B cell (primary cell): ENCODE data around the gene ELOVL1. TPM values are rescaled to one million over a fixed set of nuclear protein-coding genes. Genes with fewer than 3 reads are reported as not detected.

Experiments used
- ATAC-seq: fragments of 200-7000 bp; cut with Tn5 transposase; one replicate; pipeline ENCODE4 v1.10.0; 2021; ENCODE audit warnings: low read depth, mild to moderate bottlenecking, moderate number of reproducible peaks, moderate library complexity
- CTCF ChIA-PET: fragments of 350-600 bp; sonication (Branson Sonifier 250); formaldehyde crosslinking; loops from one replicate; lab custom pipeline; 2021; ENCODE audit warnings: antibody characterized with exemption, inconsistent platforms; lab: Charles Lee
- POLR2A ChIA-PET: fragments of 350-600 bp; sonication (Branson Sonifier 250); formaldehyde crosslinking; loops from one replicate; lab custom pipeline; 2021; ENCODE audit warnings: antibody characterized with exemption; lab: Charles Lee
- DNase-seq: peaks from one replicate; pipeline ENCODE4 v3.0.0; 2013
- H2AFZ ChIP-seq: 2 replicates; pipeline ENCODE4 v1.6.1; 2012; ENCODE audit warnings: mild to moderate bottlenecking, low read depth, low read length; ENCODE audit not compliant: insufficient read depth, poor library complexity, severe bottlenecking
- H3K27ac ChIP-seq, 2 donors: 1 replicate in 1 of 2; 2 replicates in 1 of 2; pipeline ENCODE4 v1.5.1; 2012 to 2013; ENCODE audit warnings: low read length in 2 of 2, mild to moderate bottlenecking in 2 of 2, moderate library complexity in 1 of 2
- H3K27me3 ChIP-seq, 4 experiments: fragments of 200-600 bp in 1 of 4; sonication (generic) in 1 of 4; replicated peaks in 1 of 4; 1 replicate in 2 of 4; 2 replicates in 2 of 4; pipeline versions ENCODE4 v1.6.1 to v1.7.0; 2013 to 2016; ENCODE audit warnings: low read length in 3 of 4, mild to moderate bottlenecking in 2 of 4, mixed read lengths in 1 of 4, moderate library complexity in 1 of 4; ENCODE audit not compliant: insufficient read depth in 4 of 4, control insufficient read depth in 3 of 4; ENCODE audit errors: control extremely low read depth in 1 of 4
- H3K36me3 ChIP-seq, 2 experiments: replicated peaks in 1 of 2; 1 replicate in 1 of 2; 2 replicates in 1 of 2; pipeline versions ENCODE4 v1.6.1 to v1.7.1; 2013; ENCODE audit warnings: low read length in 1 of 2; ENCODE audit not compliant: insufficient read depth in 2 of 2, control insufficient read depth in 1 of 2; ENCODE audit errors: control extremely low read depth in 1 of 2, extremely low read depth in 1 of 2
- H3K4me1 ChIP-seq, 2 donors: fragments of 200-600 bp in 1 of 2; sonication (generic) in 1 of 2; 1 replicate in 1 of 2; 2 replicates in 1 of 2; pipeline versions ENCODE4 v1.5.1 to v1.6.1; 2013 to 2017; ENCODE audit warnings: low read length in 2 of 2; ENCODE audit not compliant: control insufficient read depth in 2 of 2, insufficient read depth in 2 of 2
- H3K4me2 ChIP-seq: replicated peaks from 2 replicates; pipeline ENCODE3; 2012; ENCODE audit warnings: mild to moderate bottlenecking, low read depth, low read length; ENCODE audit not compliant: poor library complexity, severe bottlenecking
- H3K4me3 ChIP-seq, 5 experiments: fragments of 200-600 bp in 1 of 5; sonication (generic) in 1 of 5; 1 replicate in 3 of 5; 2 replicates in 2 of 5; pipeline versions ENCODE4 v1.5.1 to v1.7.0; 2011 to 2016; ENCODE audit warnings: low read length in 4 of 5, mild to moderate bottlenecking in 4 of 5, low read depth in 2 of 5, control low read depth in 1 of 5, moderate library complexity in 1 of 5; ENCODE audit not compliant: insufficient read depth in 1 of 5; ENCODE audit errors: control extremely low read depth in 1 of 5, extremely low read depth in 1 of 5
- H3K79me2 ChIP-seq: fragments of 200-600 bp; sonication (generic); one replicate; pipeline ENCODE4 v1.6.0; 2016; ENCODE audit warnings: low read length; ENCODE audit not compliant: control insufficient read depth, insufficient read depth
- H3K9ac ChIP-seq: fragments of 200-600 bp; sonication (generic); 2 replicates; pipeline ENCODE4 v1.6.1; 2017; ENCODE audit warnings: mild to moderate bottlenecking, low read length, moderate library complexity
- H3K9me3 ChIP-seq, 3 donors: one replicate each; pipeline versions ENCODE4 v1.6.1 to v1.7.1; 2013; ENCODE audit warnings: low read length in 2 of 3; ENCODE audit not compliant: control insufficient read depth in 2 of 3, insufficient read depth in 1 of 3; ENCODE audit errors: control extremely low read depth in 1 of 3
- H4K20me1 ChIP-seq: 2 replicates; pipeline ENCODE4 v1.6.0; 2012; ENCODE audit warnings: mild to moderate bottlenecking, low read length; ENCODE audit not compliant: insufficient read depth, control insufficient read depth, poor library complexity, severe bottlenecking
- H3K27ac Mint-ChIP-seq: one replicate; pipeline ENCODE4 v1.8.0; 2021; ENCODE audit warnings: mixed read lengths
- H3K27me3 Mint-ChIP-seq: one replicate; pipeline ENCODE4 v1.8.0; 2021; ENCODE audit warnings: mixed read lengths
- H3K4me1 Mint-ChIP-seq: one replicate; pipeline ENCODE4 v1.8.0; 2021; ENCODE audit warnings: mixed read lengths
- H3K4me3 Mint-ChIP-seq: one replicate; pipeline ENCODE4 v1.8.0; 2021; ENCODE audit warnings: mixed read lengths
- H3K9me3 Mint-ChIP-seq: one replicate; pipeline ENCODE4 v1.8.0; 2022; ENCODE audit warnings: mixed read lengths; ENCODE audit not compliant: insufficient read depth
- EZH2 ChIP-seq: IDR thresholded peaks from 2 replicates; pipeline ENCODE4 v1.6.1; 2012; ENCODE audit warnings: borderline replicate concordance, low read depth, mild to moderate bottlenecking, moderate library complexity, low read length; ENCODE audit not compliant: insufficient read depth, poor library complexity, severe bottlenecking
- WGBS: methylation state at CpG from one replicate; pipeline ENCODE4 v1.1.5; 2013; ENCODE audit warnings: missing lambda C conversion rate; ENCODE audit not compliant: insufficient coverage; 5-methylcytosine and 5-hydroxymethylcytosine counted together
- intact Hi-C: fragments of 100-400 bp; cut with micrococcal nuclease; formaldehyde crosslinking; loops from one replicate; pipeline ENCODE4 v1.10.0; 2022
- polyA plus RNA-seq: library from polyadenylated mRNA; depleted of rRNA; stranded (reverse); fragments of >200 nt; gene quantifications from 2 replicates; pipeline ENCODE4 v1.2.3, GENCODE V29; 2012
- total RNA-seq, 2 donors: library from RNA; stranded (reverse); fragments of 120-200 nt in 1 of 2; gene quantifications; 1 replicate in 1 of 2; 2 replicates in 1 of 2; pipeline versions ENCODE4 v1.2.3 to v1.2.4, GENCODE V29; 2013 to 2022
- TF ChIP-seq, protein P1 (sequence below): fragments of 200-600 bp; IDR thresholded peaks from one replicate; pipeline ENCODE4 v1.8.0; 2022; ENCODE audit warnings: antibody characterized with exemption, mild to moderate bottlenecking

ELOVL1 gene
- total and polyA plus RNA-seq, 2 donors (not counting 1 experiment from before 2014, with no cell fraction given): 65.4 to 78.8 TPM

DNA sequence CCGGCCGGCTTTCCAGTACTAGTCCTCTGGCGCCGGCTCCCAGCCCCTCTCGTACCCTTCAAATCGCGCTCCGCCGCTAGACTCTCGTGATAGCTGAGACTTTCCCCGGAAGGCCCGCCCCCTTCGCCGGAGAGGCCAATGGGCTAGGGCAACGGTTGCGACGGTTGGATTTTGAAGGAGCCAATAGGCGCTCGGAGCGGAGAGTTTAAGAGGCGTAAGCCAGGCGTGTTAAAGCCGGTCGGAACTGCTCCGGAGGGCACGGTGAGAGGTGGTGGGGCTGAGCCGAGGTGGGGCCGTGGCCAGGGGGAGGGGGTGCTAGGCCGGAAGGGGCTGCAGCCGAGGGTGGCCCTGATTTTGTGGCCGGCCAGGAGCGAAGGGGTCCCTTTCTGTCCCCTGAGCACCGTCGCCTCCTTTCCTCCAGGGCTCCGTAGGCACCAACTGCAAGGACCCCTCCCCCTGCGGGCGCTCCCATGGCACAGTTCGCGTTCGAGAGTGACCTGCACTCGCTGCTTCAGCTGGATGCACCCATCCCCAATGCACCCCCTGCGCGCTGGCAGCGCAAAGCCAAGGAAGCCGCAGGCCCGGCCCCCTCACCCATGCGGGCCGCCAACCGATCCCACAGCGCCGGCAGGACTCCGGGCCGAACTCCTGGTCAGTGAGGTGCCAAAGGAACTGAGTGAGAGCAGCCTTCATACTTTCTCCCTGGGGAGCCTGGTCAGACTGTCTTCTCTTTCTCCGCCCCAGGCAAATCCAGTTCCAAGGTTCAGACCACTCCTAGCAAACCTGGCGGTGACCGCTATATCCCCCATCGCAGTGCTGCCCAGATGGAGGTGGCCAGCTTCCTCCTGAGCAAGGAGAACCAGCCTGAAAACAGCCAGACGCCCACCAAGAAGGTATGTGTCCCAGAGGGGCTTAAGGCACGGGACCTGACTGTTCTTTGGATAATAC is 8.8 kb downstream of the ELOVL1 start, which contains the start of gene CDC20:
TSS of gene CDC20 (plus strand) at position 236 of the 948 bp plus-strand sequence. CDS start at position 471, 235 bp downstream.
- POLR2A ChIA-PET: interaction anchor here (0.6 to 3.5 kb wide), 7 partner anchors 9 to 187 kb away, joined by 3 to 34 read pairs (median 6); partner anchors contain the start of genes CFAP57, EBNA1BP2, ELOVL1 and MED8
- ATAC-seq: peak; percentile 99

More for the DNA sequence above, 8.8 kb downstream of the ELOVL1 start, which contains the start of gene CDC20:
- TF ChIP-seq EZH2: no peak
- TF ChIP-seq, protein P1, sequence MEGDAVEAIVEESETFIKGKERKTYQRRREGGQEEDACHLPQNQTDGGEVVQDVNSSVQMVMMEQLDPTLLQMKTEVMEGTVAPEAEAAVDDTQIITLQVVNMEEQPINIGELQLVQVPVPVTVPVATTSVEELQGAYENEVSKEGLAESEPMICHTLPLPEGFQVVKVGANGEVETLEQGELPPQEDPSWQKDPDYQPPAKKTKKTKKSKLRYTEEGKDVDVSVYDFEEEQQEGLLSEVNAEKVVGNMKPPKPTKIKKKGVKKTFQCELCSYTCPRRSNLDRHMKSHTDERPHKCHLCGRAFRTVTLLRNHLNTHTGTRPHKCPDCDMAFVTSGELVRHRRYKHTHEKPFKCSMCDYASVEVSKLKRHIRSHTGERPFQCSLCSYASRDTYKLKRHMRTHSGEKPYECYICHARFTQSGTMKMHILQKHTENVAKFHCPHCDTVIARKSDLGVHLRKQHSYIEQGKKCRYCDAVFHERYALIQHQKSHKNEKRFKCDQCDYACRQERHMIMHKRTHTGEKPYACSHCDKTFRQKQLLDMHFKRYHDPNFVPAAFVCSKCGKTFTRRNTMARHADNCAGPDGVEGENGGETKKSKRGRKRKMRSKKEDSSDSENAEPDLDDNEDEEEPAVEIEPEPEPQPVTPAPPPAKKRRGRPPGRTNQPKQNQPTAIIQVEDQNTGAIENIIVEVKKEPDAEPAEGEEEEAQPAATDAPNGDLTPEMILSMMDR: no peak
- Mint-ChIP-seq H3K4me3 (peak within 1 kb of the TSS; percentile 89), H3K4me1 (peaks cover 18% of the 10 kb centered on the region), H3K27me3 (no peaks in the 10 kb centered on the region), H3K27ac (peak within 1 kb of the TSS; percentile 81), H3K9me3 (no peaks in the 10 kb centered on the region)
- Histone ChIP-seq H3K4me1 (peaks cover 9 to 15% of the 10 kb centered on the region in 2 donors), H3K79me2 (peaks cover 5% of the 10 kb centered on the region), H3K4me3 (peak within 1 kb of the TSS; percentile 69 to 81 (median 73)), H3K9ac (peak within 1 kb of the TSS; percentile 76), H3K27me3 (no peaks in the 10 kb centered on the region), H3K36me3 (peaks cover 0 to 20% of the 10 kb centered on the region in 2 experiments), H3K27ac (peak within 1 kb of the TSS; percentile 48 to 79), H2AFZ (peak within 1 kb of the TSS; percentile 94), H4K20me1 (no peaks in the 10 kb centered on the region), H3K4me2 (peak within 1 kb of the TSS; percentile 85), H3K9me3 (no peaks in the 10 kb centered on the region)
- CTCF ChIA-PET: interaction anchor here (0.9 to 2.5 kb wide), 8 partner anchors 9 to 132 kb away, joined by 3 to 12 read pairs (median 4); no protein-coding TSS in a partner anchor
- peak; percentile 95 for DNase-seq
- 3% methylated on average over 55 of the region's 59 CpGs for WGBS
- intact Hi-C loops: loop anchor here (1.0 to 5.0 kb wide), 7 partner anchors 9 to 702 kb away; partner anchors contain the start of genes ELOVL1, IPO13, MED8 and PPIH
